GOT3 (cell line): ENCODE results near the gene REG3G.
"Not testable (repeated sequence)": the region's sequence is repeated elsewhere in the genome, so short reads cannot be mapped to it uniquely, and the experiment has no call there.

Experiments
- DNase-seq: peaks from one replicate; lab custom pipeline; 2025; ENCODE audit warnings: mixed read lengths; lab: John Stamatoyannopoulos, UW

The REG3G gene

DNA sequence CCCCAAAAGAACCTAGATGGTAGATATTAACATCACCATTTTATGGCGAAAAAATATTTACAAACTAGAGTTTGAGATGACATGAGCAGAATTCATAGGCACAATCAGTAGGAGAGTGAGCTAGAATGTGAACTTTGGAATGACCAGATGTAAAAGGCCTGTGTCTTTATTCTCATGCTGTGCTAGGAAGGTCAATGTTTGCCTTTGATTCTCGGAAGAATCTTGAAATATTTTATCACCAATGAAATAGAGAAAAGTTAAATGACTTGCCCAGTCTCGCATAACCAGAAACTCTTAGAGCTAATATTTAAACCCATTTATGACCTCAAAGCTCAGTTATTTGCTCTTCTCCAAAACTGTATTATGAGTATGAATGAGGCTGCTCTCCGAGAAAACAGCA is 9.2 kb upstream of the REG3G start:
- DNase-seq, result no peak

DNA sequence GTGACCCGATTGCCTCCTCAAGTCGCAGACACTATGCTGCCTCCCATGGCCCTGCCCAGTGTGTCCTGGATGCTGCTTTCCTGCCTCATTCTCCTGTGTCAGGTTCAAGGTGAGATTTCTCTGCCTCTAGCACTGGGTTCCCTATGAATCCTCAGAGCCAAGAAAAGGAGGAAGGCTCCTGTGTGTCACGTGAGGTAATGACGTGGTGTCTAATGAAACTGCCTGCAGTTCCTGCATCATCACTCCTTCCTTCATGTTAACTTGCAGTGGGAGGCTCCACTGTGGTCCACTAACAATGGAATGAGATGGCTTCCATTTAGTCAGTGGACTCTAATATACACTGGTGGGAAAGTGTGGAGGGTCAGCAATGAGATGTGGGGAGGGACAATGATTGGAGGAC is 559 bp downstream of the REG3G start:
- DNase-seq, result no peak

DNA sequence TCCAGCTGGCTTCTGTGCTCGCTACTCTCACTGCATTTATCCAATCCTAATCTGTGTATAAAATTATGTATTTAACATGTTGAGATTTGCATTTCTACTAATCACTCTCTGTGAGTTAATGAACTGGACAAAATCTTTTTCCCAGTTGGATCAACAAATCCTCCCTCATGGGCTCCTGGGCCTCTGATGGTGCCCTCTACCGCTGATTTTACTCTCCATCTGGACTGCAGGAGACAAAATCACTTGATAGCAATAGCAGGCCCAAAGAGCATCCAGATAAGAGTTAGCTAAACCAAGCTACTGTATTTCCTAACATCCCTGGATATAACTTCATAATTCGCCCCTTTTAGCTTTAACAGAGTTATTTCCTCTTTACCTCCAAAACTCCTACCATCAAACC is 14.4 kb downstream of the REG3G start:
- DNase-seq, result no peak

DNA sequence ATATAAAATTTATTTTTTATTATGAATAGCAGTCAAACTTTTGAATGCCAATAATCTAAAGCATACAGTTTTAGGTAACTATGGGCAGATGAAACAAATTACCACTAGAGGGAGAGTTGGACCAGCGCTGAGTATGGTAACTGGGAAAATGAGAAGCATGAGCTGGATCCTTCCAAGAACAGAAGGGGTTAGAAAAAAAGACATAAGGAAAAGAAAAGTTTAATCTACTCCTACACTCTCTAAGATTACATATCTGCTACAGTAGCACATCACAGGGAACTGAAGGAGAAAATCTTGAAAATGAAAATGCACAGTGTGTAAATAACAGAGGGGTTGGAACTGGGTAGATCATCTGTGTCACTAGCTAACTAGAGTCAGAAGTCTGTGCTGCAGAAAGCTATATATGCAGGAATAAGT is 15.5 kb downstream of the REG3G start:
- DNase-seq, result no peak

DNA sequence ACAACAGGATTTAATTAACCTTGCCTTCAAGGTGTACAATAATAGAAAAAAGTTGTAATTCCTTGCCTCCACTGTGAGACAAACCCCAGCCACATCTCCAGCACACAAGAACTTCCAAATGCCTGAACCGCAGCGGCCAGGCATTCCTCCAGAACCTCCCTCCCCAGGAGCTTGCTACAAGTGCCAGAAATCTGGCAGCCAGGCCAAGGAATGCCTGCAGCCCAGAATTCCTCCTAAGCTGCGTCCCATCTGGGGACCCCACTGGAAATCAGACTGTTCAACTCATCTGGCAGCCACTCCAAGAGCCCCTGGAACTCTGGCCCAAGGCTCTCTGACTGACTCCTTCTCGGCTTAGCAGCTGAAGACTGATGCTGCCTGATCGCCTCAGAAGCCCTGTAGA is 28.0 kb downstream of the REG3G start:
- not testable (repeated sequence) for DNase-seq

DNA sequence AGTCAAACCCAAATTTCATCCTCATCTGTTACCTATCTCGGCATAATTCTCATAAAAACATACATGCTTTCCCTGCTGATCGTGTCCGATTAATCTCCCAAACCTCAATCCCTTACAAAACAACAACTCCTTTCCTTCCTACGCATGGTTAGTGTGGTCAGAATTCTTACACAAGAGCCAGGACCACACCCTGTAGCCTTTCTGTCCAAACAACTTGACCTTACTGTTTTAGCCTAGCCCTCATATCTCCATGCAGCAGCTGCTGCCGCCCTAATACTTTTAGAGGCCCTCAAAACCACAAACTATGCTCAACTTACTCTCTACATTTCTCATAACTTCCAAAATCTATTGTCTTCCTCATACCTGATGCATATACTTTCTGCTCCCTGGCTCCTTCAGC is 29.3 kb downstream of the REG3G start:
- not testable (repeated sequence) for DNase-seq

DNA sequence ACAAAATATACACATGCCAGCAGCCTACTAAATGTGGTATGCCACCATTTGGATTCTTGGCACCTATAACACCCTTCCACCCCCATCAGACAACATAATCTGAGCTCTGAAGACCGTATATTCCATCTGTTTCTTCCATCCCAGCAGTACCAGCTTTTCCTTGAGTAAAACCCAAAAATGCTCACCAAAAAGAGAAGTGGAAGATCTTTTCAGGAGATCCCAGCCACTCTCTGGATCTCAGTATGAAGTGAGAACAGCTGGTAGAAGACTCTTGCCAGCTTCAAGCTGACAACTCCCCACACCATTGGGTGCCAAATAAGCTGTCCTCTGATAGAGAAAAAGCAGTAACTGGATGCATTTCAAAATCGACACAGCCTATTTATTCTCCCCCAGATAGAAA is 39.7 kb downstream of the REG3G start:
- no peak for DNase-seq

DNA sequence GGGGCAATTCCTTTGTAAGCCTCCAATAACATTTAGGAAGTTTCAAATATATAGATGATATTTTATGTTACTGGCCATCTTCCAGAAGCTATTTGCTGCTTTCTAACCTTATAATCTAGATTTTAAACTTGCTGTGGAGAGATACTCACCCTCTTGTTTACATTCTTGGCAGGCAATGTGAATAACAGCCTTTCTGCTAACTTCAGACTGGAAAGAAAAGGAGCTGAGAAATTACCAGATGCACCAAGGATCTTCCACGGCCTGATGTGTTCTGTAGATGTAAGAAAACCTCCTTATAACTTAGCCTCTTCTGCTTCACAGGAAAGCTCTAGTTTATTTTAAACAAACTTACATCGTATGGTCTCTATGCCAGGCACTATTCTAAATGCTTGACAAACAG is 45.6 kb downstream of the REG3G start:
- no peak for DNase-seq
